ENCODE results near the gene MSLN.

MSLN gene

GRCh38 chr16:813916-814412 lies 53.4 kb downstream of the MSLN start:
- no peak for DNase-seq

DNA sequence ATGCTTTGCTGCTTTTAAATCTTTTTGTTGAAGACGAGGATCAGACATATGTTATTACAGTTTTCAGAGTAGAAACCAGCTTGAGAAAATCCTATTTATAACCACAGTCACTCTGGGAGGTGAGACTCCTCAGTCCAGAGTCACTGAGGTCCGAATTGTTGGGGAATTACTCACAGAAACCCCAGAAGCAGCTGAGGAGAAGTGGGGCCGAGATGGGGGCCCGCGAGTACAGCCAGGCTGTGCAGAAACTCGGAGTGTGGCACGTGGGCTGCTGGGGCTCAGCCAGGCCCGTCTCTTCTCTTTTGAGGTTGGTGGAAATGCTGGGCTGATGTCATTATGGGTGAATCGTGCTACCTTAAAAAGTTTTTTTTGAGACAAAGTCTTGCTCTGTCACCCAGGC lies 54.4 kb downstream of the MSLN start:
- DNase-seq, result no peak

- no peak for DNase-seq
These were observed 55.3 kb downstream of the MSLN start for GRCh38 chr16:815861-816260.

GRCh38 chr16:817001-817906 lies 56.7 kb downstream of the MSLN start:
- DNase-seq, result no peak

GRCh38 chr16:818132-818531 lies 57.6 kb downstream of the MSLN start:
- no peak for DNase-seq

Data from activated T-cell treated with anti-CD3 and anti-CD28 coated beads, Interleukin-2, amount 50 U/mL, for 48 hours (primary cell).